OCI-LY7 (cell line): Measurements from ENCODE around the gene VPS8. TPM values are rescaled to one million over a fixed set of nuclear protein-coding genes. Genes with fewer than 3 reads are reported as not detected.

Experiments
- BruUV-seq: library from RNA; stranded (reverse); fragments of 400-500 nt; replicated peaks from 2 replicates; lab custom pipeline; 2021; lab: Mats Ljungman, UMichigan
- CTCF ChIA-PET: fragments of 300-600 bp; sonication (Branson Sonifier 250); formaldehyde crosslinking; loops from one replicate; lab custom pipeline; 2022; ENCODE audit warnings: antibody characterized with exemption; ENCODE audit not compliant: unreplicated experiment; lab: Charles Lee
- POLR2A ChIA-PET: fragments of 300-600 bp; sonication (Branson Sonifier 250); formaldehyde crosslinking; loops from one replicate; lab custom pipeline; 2022; ENCODE audit warnings: antibody characterized with exemption; lab: Charles Lee
- DNase-seq: peaks from one replicate; pipeline ENCODE4 v3.0.0-alpha.2; 2015; ENCODE audit warnings: low spot score
- H2AFZ ChIP-seq: fragments of 200-600 bp; sonication (generic), shearing (Covaris generic); 2 replicates; pipeline ENCODE4 v1.6.1; 2014; ENCODE audit warnings: mild to moderate bottlenecking, antibody characterized with exemption, low read length, moderate library complexity
- H3K27ac ChIP-seq: fragments of 200-600 bp; sonication (generic); 2 replicates; pipeline ENCODE4 v1.5.1; 2014; ENCODE audit warnings: mixed run types, low read depth, mild to moderate bottlenecking, moderate library complexity, low read length, inconsistent platforms; ENCODE audit not compliant: poor library complexity, severe bottlenecking
- H3K36me3 ChIP-seq: fragments of 200-600 bp; sonication (generic); 2 replicates; pipeline ENCODE4 v1.6.1; 2014; ENCODE audit warnings: mild to moderate bottlenecking, antibody characterized with exemption, low read length, moderate library complexity, mixed read lengths; ENCODE audit not compliant: insufficient read depth
- H3K4me1 ChIP-seq: fragments of 200-600 bp; sonication (generic); 2 replicates; pipeline ENCODE4 v1.5.1; 2014; ENCODE audit warnings: mild to moderate bottlenecking, low read length; ENCODE audit not compliant: insufficient read depth, poor library complexity, severe bottlenecking
- H3K4me2 ChIP-seq: fragments of 200-600 bp; sonication (generic); 2 replicates; pipeline ENCODE4 v1.6.1; 2014; ENCODE audit warnings: mild to moderate bottlenecking, low read length
- H3K4me3 ChIP-seq: fragments of 200-600 bp; sonication (generic); 2 replicates; pipeline ENCODE4 v1.5.1; 2014; ENCODE audit warnings: mild to moderate bottlenecking, low read depth, low read length; ENCODE audit not compliant: poor library complexity, severe bottlenecking
- H3K79me2 ChIP-seq: fragments of 200-600 bp; sonication (generic); 2 replicates; pipeline ENCODE4 v1.6.1; 2016; ENCODE audit warnings: low read depth, mild to moderate bottlenecking, low read length, moderate library complexity, mixed read lengths; ENCODE audit not compliant: insufficient read depth
- H3K9me2 ChIP-seq: fragments of 200-600 bp; sonication (generic); 2 replicates; pipeline ENCODE4 v1.6.1; 2016; ENCODE audit warnings: mild to moderate bottlenecking, low read length, mixed read lengths; ENCODE audit not compliant: insufficient read depth
- H3K9me3 ChIP-seq: fragments of 200-600 bp; sonication (generic); 2 replicates; pipeline ENCODE4 v1.6.1; 2014; ENCODE audit warnings: mild to moderate bottlenecking, mixed run types, low read length, mixed read lengths
- H4K20me1 ChIP-seq: fragments of 200-600 bp; sonication (generic); 2 replicates; pipeline ENCODE4 v1.6.1; 2014; ENCODE audit warnings: mild to moderate bottlenecking, antibody characterized with exemption, low read length, moderate library complexity, mixed read lengths; ENCODE audit not compliant: insufficient read depth
- CTCF ChIP-seq: fragments of 200-600 bp; sonication (generic); conservative IDR thresholded peaks from 2 replicates; pipeline ENCODE4 v1.5.1; 2014; ENCODE audit warnings: mild to moderate bottlenecking, antibody characterized with exemption, low read length, moderate library complexity, mixed read lengths
- EZH2phosphoT487 ChIP-seq: fragments of 200-600 bp; sonication (generic); IDR thresholded peaks from 2 replicates; pipeline ENCODE4 v1.6.1; 2018; ENCODE audit warnings: low read depth, borderline replicate concordance, mild to moderate bottlenecking, mixed run types, antibody characterized with exemption, low read length, moderate library complexity, mixed read lengths
- intact Hi-C: fragments of 100-400 bp; cut with micrococcal nuclease; formaldehyde crosslinking; loops from one replicate; pipeline ENCODE4 v1.10.0; 2022; ENCODE audit not compliant: unreplicated experiment
- total RNA-seq, 2 experiments: library from RNA; depleted of rRNA in 1 of 2; stranded (reverse); fragments of >200 nt in 1 of 2; shearing (Covaris generic) in 1 of 2; gene quantifications; 2 replicates each; pipeline ENCODE4 v1.2.3, GENCODE V29; 2014 to 2022

The VPS8 gene
- total RNA-seq, 2 experiments from 2014 or later, result 33.5 to 44.9 TPM

- no peaks in the 10 kb centered on the region for H3K9me3 ChIP-seq
- ChIA-PET POLR2A (interaction anchor here (0.6 to 0.7 kb wide), 2 partner anchors 17 to 21 kb away, joined by 4 to 5 read pairs; no protein-coding TSS in a partner anchor), CTCF (no interaction called here)
- no peaks in the 10 kb centered on the region for H4K20me1 ChIP-seq
- DNase-seq, result peak; percentile 45
- peak; percentile 84 for TF ChIP-seq CTCF
- no peak for TF ChIP-seq EZH2phosphoT487
- no TSS peak for BruUV-seq
- H3K9me2 ChIP-seq, result no peaks in the 10 kb centered on the region
- no peaks in the 10 kb centered on the region for H3K79me2 ChIP-seq
- no peaks in the 10 kb centered on the region for H3K4me1 ChIP-seq
- H3K27ac ChIP-seq, result no peak overlapping the region
- no peak overlapping the region for H2AFZ ChIP-seq
- no peak overlapping the region for H3K4me2 ChIP-seq
- no peak overlapping the region for H3K4me3 ChIP-seq
- H3K36me3 ChIP-seq, result peaks cover 7% of the 10 kb centered on the region; the same call in 1 of the 2 replicates
- intact Hi-C loops, result loop anchor here (1.0 to 10.0 kb wide), 2 partner anchors 200 to 301 kb away; no protein-coding TSS in a partner anchor
Measured at GRCh38 chr3:184874709-184875644, 63.0 kb downstream of the VPS8 start.

- Histone ChIP-seq H4K20me1 (no peaks in the 10 kb centered on the region), H3K27ac (no peak overlapping the region), H3K9me3 (no peaks in the 10 kb centered on the region), H3K79me2 (no peaks in the 10 kb centered on the region), H3K4me1 (peaks cover 8% of the 10 kb centered on the region), H3K36me3 (no peaks in the 10 kb centered on the region; the same call in 1 of the 2 replicates), H3K4me3 (no peak overlapping the region), H2AFZ (no peak overlapping the region), H3K9me2 (no peaks in the 10 kb centered on the region), H3K4me2 (no peak overlapping the region)
- CTCF ChIA-PET, result no interaction called here
- POLR2A ChIA-PET, result interaction anchor here (0.9 kb wide), 1 partner anchor 24 kb away, joined by 4 read pairs; no protein-coding TSS in a partner anchor
- intact Hi-C loops, result no loop called here
- DNase-seq, result no peak
- no TSS peak for BruUV-seq
- TF ChIP-seq EZH2phosphoT487, result no peak
- TF ChIP-seq CTCF, result no peak
Measured at GRCh38 chr3:184880276-184881019, 68.5 kb downstream of the VPS8 start.
